HCT116 (cell line): Measurements from ENCODE around the gene DLG2. TPM values are rescaled to one million over a fixed set of nuclear protein-coding genes. Genes with fewer than 3 reads are reported as not detected.

Experiments used
- ATAC-seq: fragments of 200-7000 bp; cut with Tn5 transposase; 2 replicates; pipeline ENCODE4 v1.9.1; 2020; ENCODE audit warnings: mild to moderate bottlenecking, moderate library complexity
- BruUV-seq: library from RNA; stranded (reverse); fragments of 400-500 nt; replicated peaks from 2 replicates; lab custom pipeline; 2021; lab: Mats Ljungman, UMichigan
- CTCF ChIA-PET: fragments of 300-600 bp; sonication (Branson Sonifier 250); formaldehyde crosslinking; loops from one replicate; lab custom pipeline; 2021; ENCODE audit warnings: antibody characterized with exemption; lab: Charles Lee
- POLR2A ChIA-PET: fragments of 300-600, 350-600 bp; sonication (Branson Sonifier 250); formaldehyde crosslinking; loops from one replicate; lab custom pipeline; 2021; ENCODE audit warnings: antibody characterized with exemption; lab: Charles Lee
- RAD21 ChIA-PET, 2 experiments: fragments of 300-600 bp; sonication (Branson Sonifier 250); formaldehyde crosslinking; loops; one replicate each; lab custom pipeline; 2023; ENCODE audit warnings: low total read pairs in 2 of 2; ENCODE audit not compliant: uncharacterized antibody in 2 of 2, unreplicated experiment in 2 of 2, low non-redundant PET in 1 of 2; lab: Charles Lee
- DNase-seq: peaks from one replicate; pipeline ENCODE4 v3.0.0-alpha.2; 2010; ENCODE audit warnings: low read depth, low spot score
- H2AFZ ChIP-seq: fragments of 200-600 bp; shearing (Covaris generic), sonication (generic); 2 replicates; pipeline ENCODE4 v1.6.1; 2017; ENCODE audit warnings: low read depth, mixed run types, mixed read lengths, antibody characterized with exemption, low read length; ENCODE audit not compliant: poor library complexity, severe bottlenecking
- H3K27ac ChIP-seq: 2 replicates; pipeline ENCODE4 v1.5.1; 2012; ENCODE audit warnings: low read depth, low read length
- H3K27me3 ChIP-seq: fragments of 200-600 bp; sonication (generic); 2 replicates; pipeline ENCODE4 v1.6.1; 2016; ENCODE audit warnings: mixed run types, low read length, mixed read lengths; ENCODE audit not compliant: insufficient read depth
- H3K36me3 ChIP-seq, 2 experiments: fragments of 200-500 bp in 1 of 2; fragments of 200-600 bp in 1 of 2; sonication (Bioruptor generic) in 1 of 2; sonication (generic) in 1 of 2; 2 replicates each; pipeline versions ENCODE4 v1.5.1 to v1.6.1; 2014 to 2016; ENCODE audit warnings: low read length in 2 of 2, inconsistent platforms in 1 of 2, mixed read lengths in 1 of 2, mixed run types in 1 of 2; ENCODE audit not compliant: insufficient read depth in 2 of 2, control insufficient read depth in 1 of 2
- H3K4me1 ChIP-seq, 2 experiments: fragments of 200-600 bp in 1 of 2; sonication (generic) in 1 of 2; 2 replicates each; pipeline versions ENCODE4 v1.5.1 to v1.6.1; 2012 to 2017; ENCODE audit warnings: low read length in 2 of 2, inconsistent platforms in 1 of 2, mild to moderate bottlenecking in 1 of 2, mixed read lengths in 1 of 2, mixed run types in 1 of 2, moderate library complexity in 1 of 2; ENCODE audit not compliant: insufficient read depth in 2 of 2, control insufficient read depth in 1 of 2
- H3K4me2 ChIP-seq: fragments of 200-600 bp; sonication (generic); 2 replicates; pipeline ENCODE4 v1.6.1; 2017; ENCODE audit warnings: mixed run types, low read length, mixed read lengths
- H3K4me3 ChIP-seq, 2 experiments: fragments of 200-600 bp in 1 of 2; sonication (generic) in 1 of 2; replicated peaks in 1 of 2; 2 replicates each; pipeline ENCODE4 v1.5.1; 2011 to 2016; ENCODE audit warnings: low read length in 2 of 2, control low read depth in 1 of 2, low read depth in 1 of 2, mild to moderate bottlenecking in 1 of 2, mixed read lengths in 1 of 2, mixed run types in 1 of 2
- H3K79me2 ChIP-seq: fragments of 200-600 bp; sonication (generic); 2 replicates; pipeline ENCODE4 v1.6.1; 2017; ENCODE audit warnings: mild to moderate bottlenecking, mixed run types, low read length, moderate library complexity, mixed read lengths; ENCODE audit not compliant: insufficient read depth
- H3K9ac ChIP-seq: fragments of 200-600 bp; sonication (generic); 2 replicates; pipeline ENCODE4 v1.6.1; 2016; ENCODE audit warnings: low read length, mixed read lengths
- H3K9me2 ChIP-seq: fragments of 200-600 bp; sonication (generic), shearing (Covaris generic); 2 replicates; pipeline ENCODE4 v1.6.1; 2017; ENCODE audit warnings: mixed run types, mild to moderate bottlenecking, moderate library complexity; ENCODE audit not compliant: insufficient read depth
- H3K9me3 ChIP-seq, 2 experiments: fragments of 200-500 bp in 1 of 2; fragments of 200-600 bp in 1 of 2; sonication (Bioruptor generic) in 1 of 2; sonication (generic) in 1 of 2; 2 replicates each; pipeline ENCODE4 v1.6.1; 2014 to 2017; ENCODE audit warnings: low read length in 2 of 2, mixed read lengths in 2 of 2, inconsistent platforms in 1 of 2, low read depth in 1 of 2, mild to moderate bottlenecking in 1 of 2, mixed run types in 1 of 2, moderate library complexity in 1 of 2; ENCODE audit not compliant: control insufficient read depth in 1 of 2, insufficient read depth in 1 of 2
- H4K20me1 ChIP-seq: fragments of 200-600 bp; sonication (generic), shearing (Covaris generic); 2 replicates; pipeline ENCODE4 v1.6.1; 2017; ENCODE audit warnings: mixed run types, mild to moderate bottlenecking, moderate library complexity; ENCODE audit not compliant: insufficient read depth
- CBX3 ChIP-seq: IDR thresholded peaks from 2 replicates; pipeline ENCODE4 v1.6.1; 2012; ENCODE audit warnings: low read depth
- CEBPB ChIP-seq: IDR thresholded peaks from 2 replicates; pipeline ENCODE4 v1.6.1; 2012; ENCODE audit warnings: low read depth
- ELF1 ChIP-seq: IDR thresholded peaks from 2 replicates; pipeline ENCODE4 v1.6.1; 2012; ENCODE audit warnings: low read depth, borderline replicate concordance
- FOSL1 ChIP-seq: IDR thresholded peaks from 2 replicates; pipeline ENCODE4 v1.6.1; 2012; ENCODE audit warnings: low read depth
- JUND ChIP-seq: IDR thresholded peaks from 2 replicates; pipeline ENCODE4 v1.6.1; 2012
- POLR2A ChIP-seq: IDR thresholded peaks from 2 replicates; pipeline ENCODE4 v1.7.0; 2011; ENCODE audit warnings: borderline replicate concordance; ENCODE audit not compliant: insufficient read depth, insufficient read length; ENCODE audit errors: extremely low read depth
- POLR2AphosphoS5 ChIP-seq: IDR thresholded peaks from 2 replicates; pipeline ENCODE4 v1.6.1; 2011; ENCODE audit warnings: mild to moderate bottlenecking, low read depth, low read length, moderate library complexity
- RAD21 ChIP-seq: IDR thresholded peaks from 2 replicates; pipeline ENCODE4 v1.6.1; 2012; ENCODE audit warnings: low read depth, mild to moderate bottlenecking
- SP1 ChIP-seq: IDR thresholded peaks from 2 replicates; pipeline ENCODE4 v1.6.1; 2012; ENCODE audit warnings: low read depth
- YY1 ChIP-seq: IDR thresholded peaks from 2 replicates; pipeline ENCODE4 v1.6.1; 2011; ENCODE audit warnings: low read length, low read depth, moderate library complexity, mild to moderate bottlenecking; ENCODE audit not compliant: insufficient replicate concordance; ENCODE audit errors: extremely low read depth
- ZFX ChIP-seq: fragments of 450-650 bp; IDR thresholded peaks from 2 replicates; pipeline ENCODE4 v1.6.1; 2017
- ZNF274 ChIP-seq: fragments of 200-500 bp; sonication (Bioruptor generic); IDR thresholded peaks from 2 replicates; pipeline ENCODE4 v1.6.1; 2014; ENCODE audit warnings: mild to moderate bottlenecking, low read depth, low read length, inconsistent platforms
- intact Hi-C: fragments of 100-400 bp; cut with micrococcal nuclease; formaldehyde crosslinking; loops from 2 replicates; pipeline ENCODE4 v1.10.0; 2022
- total RNA-seq: library from RNA; stranded (reverse); gene quantifications from one replicate; pipeline ENCODE4 v1.2.1, GENCODE V29; 2021; ENCODE audit not compliant: unreplicated experiment
- TF ChIP-seq, protein P1 (sequence below): IDR thresholded peaks from 2 replicates; pipeline ENCODE4 v1.6.1; 2012
- TF ChIP-seq, protein P2 (sequence below): IDR thresholded peaks from 2 replicates; pipeline ENCODE4 v1.6.1; 2012; ENCODE audit warnings: low read depth

Gene DLG2
- total RNA-seq, 1 experiment from 2014 or later = 2.4 TPM

DNA sequence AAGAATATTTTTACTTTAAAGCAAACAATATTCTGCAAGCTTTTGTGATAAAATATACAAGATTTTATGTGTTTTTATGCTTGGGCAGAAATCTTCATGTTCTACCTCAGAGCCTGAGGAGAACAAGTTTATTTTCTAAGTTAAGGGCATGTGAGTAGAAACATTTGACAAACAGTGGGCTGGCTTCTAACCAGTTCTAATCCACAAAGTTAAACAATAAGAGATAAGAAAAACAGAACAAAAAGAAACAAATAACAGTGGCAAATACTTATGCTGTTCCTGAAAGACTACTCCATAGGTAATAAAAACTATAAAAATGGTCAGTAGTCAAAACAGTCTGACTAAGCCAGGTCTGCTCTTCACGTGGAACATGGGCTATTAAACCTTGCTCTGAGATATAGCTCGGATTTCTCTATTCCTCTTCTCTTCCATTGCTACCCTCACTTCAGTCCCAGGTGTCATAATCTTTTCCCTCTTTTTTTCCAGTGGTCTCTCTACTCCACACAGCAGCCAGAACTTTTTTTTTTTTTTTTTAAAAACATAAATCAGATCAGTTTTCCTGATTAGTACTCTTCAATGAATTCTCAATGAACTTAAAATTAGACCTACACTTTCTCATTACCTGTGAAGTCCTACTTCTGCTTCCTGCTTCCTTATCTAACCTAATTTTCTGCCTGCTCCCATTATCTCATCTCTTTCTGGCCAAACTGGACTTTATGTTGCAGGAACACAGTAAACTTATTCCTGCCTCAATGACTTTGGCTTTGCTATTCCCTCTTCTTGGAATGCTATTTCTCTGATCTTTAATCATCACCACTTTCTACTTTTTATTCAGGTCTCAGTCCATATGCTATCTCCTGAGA, 1669.9 kb downstream of the DLG2 start:
- H3K27ac ChIP-seq = no peak overlapping the region
- ChIA-PET POLR2A (no interaction called here), RAD21 (no interaction called here), CTCF (no interaction called here)
- TF ChIP-seq RAD21 = no peak
- TF ChIP-seq ELF1 = no peak
- no peak overlapping the region for H3K9ac ChIP-seq
- no peak for DNase-seq
- H3K9me3 ChIP-seq = no peaks in the 10 kb centered on the region
- H3K36me3 ChIP-seq = no peaks in the 10 kb centered on the region
- BruUV-seq = no TSS peak
- H2AFZ ChIP-seq = no peak overlapping the region
- H4K20me1 ChIP-seq = no peaks in the 10 kb centered on the region
- H3K79me2 ChIP-seq = no peaks in the 10 kb centered on the region
- H3K9me2 ChIP-seq = no peaks in the 10 kb centered on the region
- H3K4me3 ChIP-seq = no peak overlapping the region
- ATAC-seq = no peak
- no peaks in the 10 kb centered on the region for H3K27me3 ChIP-seq
- no peak overlapping the region for H3K4me2 ChIP-seq
- H3K4me1 ChIP-seq = no peaks in the 10 kb centered on the region
- intact Hi-C loops = no loop called here

DNA sequence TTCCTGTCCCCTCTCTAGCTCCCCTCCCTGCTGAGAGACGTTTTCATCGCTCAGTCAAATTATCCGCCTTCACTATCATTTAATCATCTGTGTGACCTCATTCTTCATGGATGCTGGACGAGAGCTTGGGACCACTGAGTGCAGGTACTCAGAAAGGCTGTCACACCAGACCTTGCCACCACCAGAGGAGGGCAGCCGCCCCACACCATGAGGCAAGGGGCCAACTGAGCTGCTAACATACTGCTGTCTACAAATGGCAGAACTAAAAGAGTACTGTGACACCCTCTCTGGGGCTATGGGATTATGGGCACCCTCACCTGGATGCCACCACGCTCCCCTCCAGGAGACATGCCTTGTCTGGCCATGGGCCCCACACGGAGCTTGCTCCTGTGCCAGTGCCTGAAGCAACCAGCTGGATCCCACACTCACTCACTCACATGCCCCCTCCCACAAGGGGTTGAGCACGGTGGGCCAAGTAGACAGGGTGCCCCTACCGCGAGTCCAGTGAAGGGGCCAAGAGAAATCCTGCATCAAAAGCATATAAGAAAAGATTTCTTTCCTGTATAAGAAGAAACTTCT, 1670.9 kb downstream of the DLG2 start:
- CTCF ChIA-PET = no interaction called here
- no TSS peak for BruUV-seq
- H3K36me3 ChIP-seq = no peaks in the 10 kb centered on the region
- H3K4me2 ChIP-seq = no peak overlapping the region
- H3K9me3 ChIP-seq = no peaks in the 10 kb centered on the region
- H3K4me1 ChIP-seq = no peaks in the 10 kb centered on the region
- POLR2A ChIA-PET = no interaction called here
- ATAC-seq = no peak
- RAD21 ChIA-PET = no interaction called here
- H3K79me2 ChIP-seq = no peaks in the 10 kb centered on the region
- H3K9me2 ChIP-seq = no peaks in the 10 kb centered on the region
- no peak overlapping the region for H2AFZ ChIP-seq
- intact Hi-C loops = no loop called here
- no peak overlapping the region for H3K4me3 ChIP-seq
- no peak for DNase-seq
- H3K27me3 ChIP-seq = no peaks in the 10 kb centered on the region
- H3K9ac ChIP-seq = no peak overlapping the region
- no peaks in the 10 kb centered on the region for H4K20me1 ChIP-seq
- H3K27ac ChIP-seq = no peak overlapping the region
- TF ChIP-seq YY1 (no peak), JUND (no peak), ZNF274 (no peak), CBX3 (no peak), ELF1 (no peak), POLR2A (no peak), FOSL1 (no peak), POLR2AphosphoS5 (no peak), SP1 (no peak), CEBPB (no peak), ZFX (no peak)
- TF ChIP-seq, protein P1, sequence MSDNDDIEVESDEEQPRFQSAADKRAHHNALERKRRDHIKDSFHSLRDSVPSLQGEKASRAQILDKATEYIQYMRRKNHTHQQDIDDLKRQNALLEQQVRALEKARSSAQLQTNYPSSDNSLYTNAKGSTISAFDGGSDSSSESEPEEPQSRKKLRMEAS = no peak
- TF ChIP-seq, protein P2, sequence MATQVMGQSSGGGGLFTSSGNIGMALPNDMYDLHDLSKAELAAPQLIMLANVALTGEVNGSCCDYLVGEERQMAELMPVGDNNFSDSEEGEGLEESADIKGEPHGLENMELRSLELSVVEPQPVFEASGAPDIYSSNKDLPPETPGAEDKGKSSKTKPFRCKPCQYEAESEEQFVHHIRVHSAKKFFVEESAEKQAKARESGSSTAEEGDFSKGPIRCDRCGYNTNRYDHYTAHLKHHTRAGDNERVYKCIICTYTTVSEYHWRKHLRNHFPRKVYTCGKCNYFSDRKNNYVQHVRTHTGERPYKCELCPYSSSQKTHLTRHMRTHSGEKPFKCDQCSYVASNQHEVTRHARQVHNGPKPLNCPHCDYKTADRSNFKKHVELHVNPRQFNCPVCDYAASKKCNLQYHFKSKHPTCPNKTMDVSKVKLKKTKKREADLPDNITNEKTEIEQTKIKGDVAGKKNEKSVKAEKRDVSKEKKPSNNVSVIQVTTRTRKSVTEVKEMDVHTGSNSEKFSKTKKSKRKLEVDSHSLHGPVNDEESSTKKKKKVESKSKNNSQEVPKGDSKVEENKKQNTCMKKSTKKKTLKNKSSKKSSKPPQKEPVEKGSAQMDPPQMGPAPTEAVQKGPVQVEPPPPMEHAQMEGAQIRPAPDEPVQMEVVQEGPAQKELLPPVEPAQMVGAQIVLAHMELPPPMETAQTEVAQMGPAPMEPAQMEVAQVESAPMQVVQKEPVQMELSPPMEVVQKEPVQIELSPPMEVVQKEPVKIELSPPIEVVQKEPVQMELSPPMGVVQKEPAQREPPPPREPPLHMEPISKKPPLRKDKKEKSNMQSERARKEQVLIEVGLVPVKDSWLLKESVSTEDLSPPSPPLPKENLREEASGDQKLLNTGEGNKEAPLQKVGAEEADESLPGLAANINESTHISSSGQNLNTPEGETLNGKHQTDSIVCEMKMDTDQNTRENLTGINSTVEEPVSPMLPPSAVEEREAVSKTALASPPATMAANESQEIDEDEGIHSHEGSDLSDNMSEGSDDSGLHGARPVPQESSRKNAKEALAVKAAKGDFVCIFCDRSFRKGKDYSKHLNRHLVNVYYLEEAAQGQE = no peak
